ENCODE data around the gene TXNDC11. TPM values are rescaled to one million over a fixed set of nuclear protein-coding genes. Genes with fewer than 3 reads are reported as not detected.

The TXNDC11 gene
- total and polyA plus RNA-seq, 10 of the 15 experiments (the other 5 are each of a cell fraction or from before 2014, with no cell fraction given) = 1.7 to 86.7 (median 54.4) TPM

DNA sequence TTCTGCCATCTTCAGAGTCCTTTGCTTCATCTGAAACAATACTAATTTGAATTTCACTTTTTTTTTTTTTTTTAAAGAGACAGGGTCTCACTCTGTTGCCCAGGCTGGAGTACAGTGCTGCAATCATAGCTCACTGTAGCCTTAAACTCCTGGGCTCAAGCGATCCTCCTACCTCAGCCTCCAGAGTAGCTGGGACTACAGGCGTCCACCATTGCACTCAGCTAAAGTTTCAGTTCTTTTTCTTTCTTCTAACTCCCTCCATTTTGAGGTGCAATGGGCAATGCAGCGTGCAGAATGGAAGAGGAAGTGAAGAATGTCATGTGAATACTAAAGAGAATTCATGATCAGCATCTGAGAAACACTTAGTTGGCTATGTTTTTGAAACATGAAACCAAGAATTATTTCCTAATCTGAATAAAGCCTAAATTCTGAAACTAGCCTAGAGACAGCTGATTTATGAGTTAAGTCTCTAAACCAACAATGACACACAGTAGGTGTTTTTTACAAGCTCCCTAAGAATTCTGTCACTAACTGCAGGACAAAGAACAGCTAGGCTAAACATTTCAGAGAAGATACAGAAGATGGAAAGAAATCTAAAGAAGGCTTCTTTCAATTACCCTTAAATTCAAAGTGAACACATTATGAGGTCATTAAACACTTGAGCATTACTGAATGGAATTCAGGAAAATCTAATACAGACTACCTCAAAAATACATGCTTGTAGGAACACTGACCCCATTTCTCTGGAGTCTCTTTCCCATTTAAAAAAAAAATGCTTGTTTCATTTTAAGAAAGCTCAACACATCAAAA is 53.4 kb downstream of the TXNDC11 start (continued):
- peak; percentile 94 for TF ChIP-seq YY1 (IDR thresholded peaks at IDR 0.05; ENCODE audit: low read depth, low read length)
- peak; percentile 70 to 74; a peak in 3 of 4 replicates for TF ChIP-seq IKZF2 (IDR thresholded peaks at IDR 0.05)
- TF ChIP-seq, protein P1, sequence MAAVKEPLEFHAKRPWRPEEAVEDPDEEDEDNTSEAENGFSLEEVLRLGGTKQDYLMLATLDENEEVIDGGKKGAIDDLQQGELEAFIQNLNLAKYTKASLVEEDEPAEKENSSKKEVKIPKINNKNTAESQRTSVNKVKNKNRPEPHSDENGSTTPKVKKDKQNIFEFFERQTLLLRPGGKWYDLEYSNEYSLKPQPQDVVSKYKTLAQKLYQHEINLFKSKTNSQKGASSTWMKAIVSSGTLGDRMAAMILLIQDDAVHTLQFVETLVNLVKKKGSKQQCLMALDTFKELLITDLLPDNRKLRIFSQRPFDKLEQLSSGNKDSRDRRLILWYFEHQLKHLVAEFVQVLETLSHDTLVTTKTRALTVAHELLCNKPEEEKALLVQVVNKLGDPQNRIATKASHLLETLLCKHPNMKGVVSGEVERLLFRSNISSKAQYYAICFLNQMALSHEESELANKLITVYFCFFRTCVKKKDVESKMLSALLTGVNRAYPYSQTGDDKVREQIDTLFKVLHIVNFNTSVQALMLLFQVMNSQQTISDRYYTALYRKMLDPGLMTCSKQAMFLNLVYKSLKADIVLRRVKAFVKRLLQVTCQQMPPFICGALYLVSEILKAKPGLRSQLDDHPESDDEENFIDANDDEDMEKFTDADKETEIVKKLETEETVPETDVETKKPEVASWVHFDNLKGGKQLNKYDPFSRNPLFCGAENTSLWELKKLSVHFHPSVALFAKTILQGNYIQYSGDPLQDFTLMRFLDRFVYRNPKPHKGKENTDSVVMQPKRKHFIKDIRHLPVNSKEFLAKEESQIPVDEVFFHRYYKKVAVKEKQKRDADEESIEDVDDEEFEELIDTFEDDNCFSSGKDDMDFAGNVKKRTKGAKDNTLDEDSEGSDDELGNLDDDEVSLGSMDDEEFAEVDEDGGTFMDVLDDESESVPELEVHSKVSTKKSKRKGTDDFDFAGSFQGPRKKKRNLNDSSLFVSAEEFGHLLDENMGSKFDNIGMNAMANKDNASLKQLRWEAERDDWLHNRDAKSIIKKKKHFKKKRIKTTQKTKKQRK (IDR thresholded peaks at IDR 0.05; ENCODE audit: low read depth, low read length) = no peak
- TF ChIP-seq GATAD2B (conservative IDR thresholded peaks at IDR 0.05; ENCODE audit: low read depth) = no peak; the same call in 1 of the 2 replicates
- TF ChIP-seq EP300 (IDR thresholded peaks at IDR 0.05; ENCODE audit: borderline replicate concordance in 1 of 2, control insufficient read depth in 1 of 2, low read depth in 2 of 2, low read length in 2 of 2) = peak; percentile 84 to 95; a peak in 3 of 4 replicates
- peak; percentile 32; the same call in 1 of the 2 replicates for TF ChIP-seq CREB1 (IDR thresholded peaks at IDR 0.05; ENCODE audit: low read depth)
- TF ChIP-seq, protein P2, sequence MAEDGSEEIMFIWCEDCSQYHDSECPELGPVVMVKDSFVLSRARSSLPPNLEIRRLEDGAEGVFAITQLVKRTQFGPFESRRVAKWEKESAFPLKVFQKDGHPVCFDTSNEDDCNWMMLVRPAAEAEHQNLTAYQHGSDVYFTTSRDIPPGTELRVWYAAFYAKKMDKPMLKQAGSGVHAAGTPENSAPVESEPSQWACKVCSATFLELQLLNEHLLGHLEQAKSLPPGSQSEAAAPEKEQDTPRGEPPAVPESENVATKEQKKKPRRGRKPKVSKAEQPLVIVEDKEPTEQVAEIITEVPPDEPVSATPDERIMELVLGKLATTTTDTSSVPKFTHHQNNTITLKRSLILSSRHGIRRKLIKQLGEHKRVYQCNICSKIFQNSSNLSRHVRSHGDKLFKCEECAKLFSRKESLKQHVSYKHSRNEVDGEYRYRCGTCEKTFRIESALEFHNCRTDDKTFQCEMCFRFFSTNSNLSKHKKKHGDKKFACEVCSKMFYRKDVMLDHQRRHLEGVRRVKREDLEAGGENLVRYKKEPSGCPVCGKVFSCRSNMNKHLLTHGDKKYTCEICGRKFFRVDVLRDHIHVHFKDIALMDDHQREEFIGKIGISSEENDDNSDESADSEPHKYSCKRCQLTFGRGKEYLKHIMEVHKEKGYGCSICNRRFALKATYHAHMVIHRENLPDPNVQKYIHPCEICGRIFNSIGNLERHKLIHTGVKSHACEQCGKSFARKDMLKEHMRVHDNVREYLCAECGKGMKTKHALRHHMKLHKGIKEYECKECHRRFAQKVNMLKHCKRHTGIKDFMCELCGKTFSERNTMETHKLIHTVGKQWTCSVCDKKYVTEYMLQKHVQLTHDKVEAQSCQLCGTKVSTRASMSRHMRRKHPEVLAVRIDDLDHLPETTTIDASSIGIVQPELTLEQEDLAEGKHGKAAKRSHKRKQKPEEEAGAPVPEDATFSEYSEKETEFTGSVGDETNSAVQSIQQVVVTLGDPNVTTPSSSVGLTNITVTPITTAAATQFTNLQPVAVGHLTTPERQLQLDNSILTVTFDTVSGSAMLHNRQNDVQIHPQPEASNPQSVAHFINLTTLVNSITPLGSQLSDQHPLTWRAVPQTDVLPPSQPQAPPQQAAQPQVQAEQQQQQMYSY (CRISPR knock-in tag; IDR thresholded peaks at IDR 0.05) = no peak
- peak; percentile 40 for TF ChIP-seq EED (IDR thresholded peaks at IDR 0.05; ENCODE audit: low read depth)
- TF ChIP-seq, protein P3, sequence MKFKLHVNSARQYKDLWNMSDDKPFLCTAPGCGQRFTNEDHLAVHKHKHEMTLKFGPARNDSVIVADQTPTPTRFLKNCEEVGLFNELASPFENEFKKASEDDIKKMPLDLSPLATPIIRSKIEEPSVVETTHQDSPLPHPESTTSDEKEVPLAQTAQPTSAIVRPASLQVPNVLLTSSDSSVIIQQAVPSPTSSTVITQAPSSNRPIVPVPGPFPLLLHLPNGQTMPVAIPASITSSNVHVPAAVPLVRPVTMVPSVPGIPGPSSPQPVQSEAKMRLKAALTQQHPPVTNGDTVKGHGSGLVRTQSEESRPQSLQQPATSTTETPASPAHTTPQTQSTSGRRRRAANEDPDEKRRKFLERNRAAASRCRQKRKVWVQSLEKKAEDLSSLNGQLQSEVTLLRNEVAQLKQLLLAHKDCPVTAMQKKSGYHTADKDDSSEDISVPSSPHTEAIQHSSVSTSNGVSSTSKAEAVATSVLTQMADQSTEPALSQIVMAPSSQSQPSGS (IDR thresholded peaks at IDR 0.05; ENCODE audit: low read length) = peak; percentile 77
- no peak for TF ChIP-seq TCF7 (IDR thresholded peaks at IDR 0.05; ENCODE audit: borderline replicate concordance)
- no peak for TF ChIP-seq ESRRA (IDR thresholded peaks at IDR 0.05; ENCODE audit: low read length)
- TF ChIP-seq GABPA (IDR thresholded peaks at IDR 0.05; ENCODE audit: low read depth) = 0 out of 2 replicates have a peak, but pooled peaks have one; percentile 24
- peak; percentile 78 for TF ChIP-seq NFIC (IDR thresholded peaks at IDR 0.05; ENCODE audit: low read depth, low read length)
- no peak for TF ChIP-seq ZNF622 (IDR thresholded peaks at IDR 0.05)
- no peak for TF ChIP-seq NR2C1 (IDR thresholded peaks at IDR 0.05)
- peak; percentile 78; the same call in 1 of the 2 replicates for TF ChIP-seq MTA3 (IDR thresholded peaks at IDR 0.05; ENCODE audit: borderline replicate concordance, low read length)
- TF ChIP-seq JUNB (IDR thresholded peaks at IDR 0.05) = peak; percentile 14; the same call in 1 of the 2 replicates
- TF ChIP-seq SPI1 (IDR thresholded peaks at IDR 0.05; ENCODE audit: borderline replicate concordance, insufficient read depth, low read depth, low read length) = peak; percentile 95
- TF ChIP-seq ZBED1 (IDR thresholded peaks at IDR 0.05; ENCODE audit: borderline replicate concordance) = peak; percentile 74
